ENCODE results near the gene VOPP1.

The VOPP1 gene

GRCh38 chr7:55507743-55508142 lies 64.6 kb downstream of the VOPP1 start:
- DNase-seq: no peak

GRCh38 chr7:55504967-55505658 lies 67.2 kb downstream of the VOPP1 start:
- DNase-seq: no peak

- no peak for DNase-seq
Observed at GRCh38 chr7:55504093-55504859, 68.0 kb downstream of the VOPP1 start.

GRCh38 chr7:55502858-55503440 lies 69.4 kb downstream of the VOPP1 start:
- DNase-seq: no peak

GRCh38 chr7:55502124-55502857 lies 70.0 kb downstream of the VOPP1 start:
- DNase-seq: no peak

DNA sequence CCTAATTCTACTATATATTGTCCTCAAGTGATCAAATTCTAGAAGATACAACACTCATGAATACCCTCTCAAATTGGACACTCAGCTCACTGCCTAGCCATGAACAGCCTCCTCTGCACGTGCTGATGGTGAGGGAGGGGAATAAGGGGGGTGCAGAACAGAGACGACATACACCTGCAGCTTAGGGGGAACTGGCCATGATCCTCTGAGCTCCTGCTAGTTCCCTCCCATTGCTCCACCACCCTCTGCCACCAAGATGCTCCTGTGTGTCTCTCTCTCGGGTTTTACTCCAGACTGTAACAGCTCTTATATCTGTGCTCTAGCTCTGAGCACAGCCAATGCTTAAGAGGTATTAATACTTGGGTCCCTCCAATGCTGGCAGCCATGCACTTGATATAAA lies 70.7 kb downstream of the VOPP1 start:
- no peak for DNase-seq

DNA sequence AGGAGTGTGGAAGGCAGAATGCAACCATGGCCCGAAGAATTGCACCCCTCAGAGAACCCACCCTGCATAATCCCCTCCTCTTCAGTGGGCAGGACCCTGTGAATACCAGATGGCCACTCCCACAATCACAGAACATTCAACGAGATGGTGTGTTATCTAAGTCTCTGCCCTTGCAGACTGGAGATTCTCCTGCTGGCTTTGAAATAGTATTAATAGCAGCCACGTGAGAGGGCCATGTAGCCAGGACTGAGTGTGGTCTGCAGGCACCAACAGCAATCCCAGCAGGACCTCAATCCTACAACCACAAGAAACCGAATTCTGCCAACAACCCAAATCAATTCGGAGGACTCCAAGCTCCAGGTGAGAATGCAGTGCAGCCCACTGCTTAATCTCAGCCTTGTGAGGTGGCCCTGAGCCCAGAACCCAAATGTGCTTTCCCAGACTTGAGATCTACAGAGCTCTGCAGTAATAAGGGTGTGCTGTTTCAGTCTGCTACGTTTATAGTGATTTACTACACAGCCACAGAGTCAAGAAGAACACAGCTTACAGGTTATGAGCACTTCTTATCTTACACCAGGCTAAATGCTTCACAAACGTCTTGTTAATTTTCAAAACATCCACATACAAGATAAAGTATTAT lies 72.1 kb downstream of the VOPP1 start:
- no peak for DNase-seq

GRCh38 chr7:55499591-55499990 lies 72.7 kb downstream of the VOPP1 start:
- DNase-seq: no peak

- no peak for DNase-seq
Observed at GRCh38 chr7:55498770-55499169, 73.5 kb downstream of the VOPP1 start.

DNA sequence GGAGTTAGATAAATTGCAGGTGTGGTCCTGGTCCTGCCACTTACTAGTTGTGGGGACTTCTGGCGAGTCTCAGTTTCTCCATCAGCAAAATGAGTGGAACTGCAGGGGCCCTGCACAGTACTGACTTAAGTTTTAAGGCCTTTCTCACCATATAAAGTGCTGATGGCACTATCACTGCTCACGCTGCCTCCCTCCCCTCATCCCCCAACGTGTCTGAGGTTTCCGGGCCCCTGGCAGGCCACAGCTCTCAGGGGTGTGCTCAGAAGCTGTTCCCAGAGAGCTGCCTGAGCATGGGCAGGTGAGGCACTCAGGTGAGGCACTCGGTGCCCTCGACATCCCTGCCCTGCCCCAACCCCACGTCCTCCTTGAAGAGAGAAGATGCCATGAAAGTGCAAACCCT lies 74.2 kb downstream of the VOPP1 start:
- no peak for DNase-seq

GRCh38 chr7:55497521-55497920 lies 74.8 kb downstream of the VOPP1 start:
- no peak for DNase-seq

DNA sequence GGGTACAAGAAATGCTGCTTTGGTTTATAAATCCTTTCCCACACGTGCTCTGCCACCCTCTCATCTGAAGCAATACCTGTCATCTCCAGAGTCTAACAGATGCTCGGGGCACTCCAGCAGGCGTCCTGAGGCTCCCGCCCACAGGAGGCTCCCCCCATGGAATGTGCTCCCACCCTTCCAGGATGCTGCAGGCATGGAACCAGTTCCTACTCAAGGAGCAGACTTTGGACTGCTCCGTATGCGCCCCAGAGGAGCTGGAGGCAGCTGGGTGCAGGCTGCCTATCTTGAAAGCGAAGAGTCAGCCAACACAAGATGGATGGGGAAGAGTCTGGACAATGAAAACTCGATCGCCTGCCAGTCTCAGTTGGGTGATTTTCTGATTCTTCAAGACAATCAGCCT lies 75.4 kb downstream of the VOPP1 start:
- DNase-seq: no peak

DNA sequence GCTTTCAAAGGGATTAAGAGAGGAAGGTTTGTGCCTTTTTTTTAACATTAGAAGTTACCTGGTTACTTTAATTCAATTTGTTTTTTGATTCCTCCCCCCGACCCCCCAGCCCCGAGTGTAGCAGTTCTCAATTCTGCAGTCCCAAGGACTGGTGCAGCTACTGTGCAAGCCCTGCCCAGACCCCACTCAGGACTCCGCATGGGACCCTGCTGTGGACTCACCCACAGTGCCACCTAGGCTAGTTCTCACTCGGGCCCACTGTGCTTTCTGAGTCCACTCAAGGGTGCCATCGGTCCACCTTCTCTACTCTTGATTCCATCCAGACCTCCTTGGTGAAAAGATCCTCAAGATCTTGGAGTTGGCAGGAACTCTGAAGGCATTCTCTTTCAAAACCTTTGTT lies 77.4 kb downstream of the VOPP1 start:
- no peak for DNase-seq

DNA sequence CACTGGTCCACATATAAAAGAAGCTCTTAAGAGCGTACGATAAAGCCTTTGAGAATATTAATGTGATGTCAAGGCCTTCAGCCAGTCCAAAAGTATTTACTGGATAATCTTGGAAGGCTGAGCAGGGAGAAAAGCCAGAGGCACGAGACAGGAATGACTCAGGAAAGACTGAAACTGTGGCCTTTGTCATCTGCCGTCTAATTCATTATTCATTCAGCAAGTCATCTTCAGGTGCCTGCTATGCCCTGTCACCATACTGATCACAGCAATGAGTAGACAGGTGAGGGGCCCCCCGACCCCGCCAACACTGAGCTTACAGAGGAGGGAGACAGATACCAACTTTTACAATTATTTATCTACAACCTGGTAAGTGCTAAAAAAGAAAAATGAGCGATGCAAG lies 78.9 kb downstream of the VOPP1 start:
- DNase-seq: no peak

- no peak for DNase-seq
Observed at GRCh38 chr7:55491346-55491745, 81.0 kb downstream of the VOPP1 start.

GRCh38 chr7:55490099-55490498 lies 82.2 kb downstream of the VOPP1 start:
- no peak for DNase-seq

DNA sequence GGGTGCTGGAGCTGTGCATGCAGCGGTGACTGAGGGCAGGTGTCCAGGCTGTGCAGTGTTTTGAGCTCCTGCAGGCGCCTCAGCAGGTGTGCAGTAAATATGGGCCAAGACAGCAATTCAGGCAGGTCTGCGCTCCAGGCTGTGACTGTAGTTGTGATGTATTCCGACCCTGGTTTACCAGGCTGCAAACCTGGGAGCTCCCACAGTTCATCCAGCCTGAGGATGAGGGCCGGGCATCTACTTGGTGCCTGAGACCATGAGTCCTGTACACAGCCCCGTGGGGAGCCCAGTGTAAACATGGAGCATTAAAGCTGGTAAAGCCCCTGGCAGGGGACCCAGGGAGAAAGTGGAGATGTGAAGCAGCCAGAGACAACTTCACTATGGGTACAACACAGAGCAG lies 82.8 kb downstream of the VOPP1 start:
- DNase-seq: no peak

GRCh38 chr7:55488804-55489340 lies 83.4 kb downstream of the VOPP1 start:
- DNase-seq: no peak

DNA sequence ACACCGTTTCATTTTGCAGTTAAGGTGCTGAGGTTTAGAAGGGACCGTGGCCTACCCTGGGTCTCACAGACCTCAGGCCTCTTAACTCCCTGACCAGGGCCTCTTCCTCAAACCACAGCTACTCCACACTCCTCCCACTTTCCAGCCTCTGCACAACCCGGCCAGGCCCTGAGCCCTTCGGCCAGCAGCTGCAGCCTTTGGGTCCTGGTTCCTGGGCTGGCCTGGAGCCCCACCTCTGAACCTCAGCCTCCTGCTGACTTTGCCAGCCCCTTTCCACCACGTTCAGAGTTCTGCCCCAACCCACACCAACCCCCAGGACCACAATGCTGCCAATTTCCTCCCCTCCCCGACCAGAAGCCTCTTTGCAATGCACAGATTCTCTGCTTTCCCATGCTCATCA lies 84.1 kb downstream of the VOPP1 start:
- no peak for DNase-seq

DNA sequence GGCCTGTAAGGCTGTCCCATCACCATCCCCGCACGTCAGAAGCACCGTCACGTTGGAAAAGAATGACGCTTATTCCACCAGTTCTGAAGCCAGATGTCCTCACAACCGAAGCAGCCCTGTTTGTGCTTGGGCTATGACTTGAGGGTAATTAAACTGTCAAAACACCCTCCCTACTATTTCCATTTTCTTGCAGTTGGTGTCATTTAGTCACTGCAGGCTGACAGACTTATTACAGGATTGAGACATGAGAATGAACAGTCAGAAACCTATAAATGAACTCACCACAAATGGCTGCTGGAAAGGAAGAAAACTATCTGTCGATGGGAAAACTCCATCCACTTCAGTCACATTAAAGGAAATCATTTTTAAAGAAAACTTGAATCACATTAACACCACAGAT lies 85.3 kb downstream of the VOPP1 start:
- no peak for DNase-seq

GRCh38 chr7:55486192-55486590 lies 86.1 kb downstream of the VOPP1 start:
- DNase-seq: no peak

DNA sequence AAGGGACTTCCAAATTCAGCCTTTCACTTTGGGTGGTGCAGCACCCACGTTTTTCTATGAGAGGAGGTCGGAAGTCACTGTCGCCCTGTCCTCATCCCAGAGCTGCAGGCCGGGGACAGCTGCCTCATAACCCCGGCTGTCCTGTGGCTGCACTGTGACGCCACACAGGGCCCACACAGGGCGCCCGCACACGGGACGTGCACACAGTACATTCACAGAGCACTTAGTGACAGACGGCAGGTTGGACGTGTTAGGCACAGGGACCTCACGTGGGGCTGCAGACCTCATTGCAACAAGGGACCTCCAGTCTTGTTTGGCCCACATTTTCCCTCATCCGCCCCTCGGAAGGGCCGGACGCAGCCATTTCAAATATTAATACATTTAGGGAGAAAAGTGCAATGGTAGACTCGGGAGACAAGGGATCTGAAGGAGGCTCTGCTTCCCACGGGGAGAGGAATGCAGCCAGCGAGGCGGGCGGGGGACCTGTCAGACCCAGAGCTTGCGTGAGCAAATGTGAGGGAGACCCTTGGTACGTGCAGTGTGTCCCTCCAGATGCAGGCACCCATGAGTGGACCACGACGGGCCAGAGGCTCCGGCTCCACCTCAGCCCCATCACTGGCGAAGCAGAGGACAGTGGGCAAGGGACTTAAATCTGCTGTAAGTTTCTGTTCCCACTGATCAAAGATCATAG lies 86.7 kb downstream of the VOPP1 start:
- no peak for DNase-seq

Measured in activated CD4-positive, CD25-positive, alpha-beta regulatory T cell (primary cell).